GM18951 (cell line): ENCODE measurements around the gene NUDT22.
A peak's percentile ranks its signal among the peaks of the same experiment; 100 is the strongest.
"Not testable (repeated sequence)": the region's sequence is repeated elsewhere in the genome, so short reads cannot be mapped to it uniquely, and the experiment has no call there.

Experiments
- POLR2A ChIP-seq: IDR thresholded peaks from 4 replicates; pipeline ENCODE4 v1.6.1; 2011; ENCODE audit warnings: mild to moderate bottlenecking; ENCODE audit not compliant: insufficient read length, insufficient read depth; ENCODE audit errors: extremely low read depth
- in situ Hi-C: fragments of 300-500 bp; cut with MboI; formaldehyde crosslinking; loops from one replicate; pipeline ENCODE4 v1.12.0; 2022; ENCODE audit warnings: low sequenced_read_pairs, mixed read lengths, inconsistent platforms; ENCODE audit not compliant: unreplicated experiment

Gene NUDT22

GRCh38 chr11:64246621-64246870 is 20.5 kb downstream of the NUDT22 start:
- in situ Hi-C loops = not testable (repeated sequence)

GRCh38 chr11:64246871-64247728 is 21.0 kb downstream of the NUDT22 start, which contains the start of gene PPP1R14B:
PPP1R14B (minus strand) TSS chr11:64246943; CDS start chr11:64246673, 270 bp downstream.
- no peak for TF ChIP-seq POLR2A
- in situ Hi-C loops = no loop called here

More at GRCh38 chr11:64246621-64246870, 20.5 kb downstream of the NUDT22 start:
- TF ChIP-seq POLR2A = peak; percentile 42

GRCh38 chr11:64247729-64248531 is 21.9 kb downstream of the NUDT22 start:
- in situ Hi-C loops = no loop called here
- TF ChIP-seq POLR2A = no peak

- in situ Hi-C loops = no loop called here
- no peak for TF ChIP-seq POLR2A
Measured at GRCh38 chr11:64248578-64248977, 22.5 kb downstream of the NUDT22 start.

- no peak for TF ChIP-seq POLR2A
- in situ Hi-C loops = no loop called here
Measured at GRCh38 chr11:64249038-64249437, 23.0 kb downstream of the NUDT22 start.

GRCh38 chr11:64249563-64250414 is 23.7 kb downstream of the NUDT22 start:
- no peak for TF ChIP-seq POLR2A
- in situ Hi-C loops = no loop called here

- no peak for TF ChIP-seq POLR2A
- in situ Hi-C loops = no loop called here
Measured at GRCh38 chr11:64250415-64251015, 24.4 kb downstream of the NUDT22 start.

GRCh38 chr11:64251016-64251752 is 25.1 kb downstream of the NUDT22 start, which contains the start of gene PLCB3:
PLCB3 (plus strand) TSS chr11:64251530; CDS start chr11:64251650, 120 bp downstream.
- TF ChIP-seq POLR2A = peak; percentile 73
- in situ Hi-C loops = no loop called here

GRCh38 chr11:64251753-64252002 is 25.6 kb downstream of the NUDT22 start:
- in situ Hi-C loops = no loop called here
- TF ChIP-seq POLR2A = no peak

GRCh38 chr11:64252003-64252872 is 26.2 kb downstream of the NUDT22 start:
- in situ Hi-C loops = no loop called here
- peak; percentile 26 for TF ChIP-seq POLR2A

GRCh38 chr11:64253043-64253442 is 27.0 kb downstream of the NUDT22 start:
- TF ChIP-seq POLR2A = no peak
- in situ Hi-C loops = no loop called here

GRCh38 chr11:64253481-64253880 is 27.4 kb downstream of the NUDT22 start:
- in situ Hi-C loops = no loop called here
- no peak for TF ChIP-seq POLR2A

- TF ChIP-seq POLR2A = no peak
- in situ Hi-C loops = no loop called here
Measured at GRCh38 chr11:64254326-64254725, 28.3 kb downstream of the NUDT22 start.
